ENCODE results near the gene CEP112.

DNA sequence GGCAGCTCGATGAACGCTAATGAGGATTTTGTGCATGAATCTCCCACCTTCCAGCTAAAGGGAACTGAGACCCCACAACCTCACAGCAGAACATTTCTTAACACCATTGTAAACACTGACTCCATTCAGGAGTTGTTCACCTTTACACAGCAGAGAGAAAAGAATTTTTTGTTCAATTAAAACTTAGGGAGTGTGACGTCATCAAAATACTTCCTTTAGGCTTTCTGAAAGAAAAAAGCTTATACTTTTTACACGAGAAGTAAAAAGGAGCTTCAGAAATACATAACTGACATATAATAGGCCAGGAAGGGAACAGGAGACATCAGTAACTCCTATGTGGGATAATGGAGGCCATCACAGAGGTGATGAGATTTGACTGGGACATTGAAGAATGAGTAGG, 532.4 kb downstream of the CEP112 start:
- TF ChIP-seq POLR2AphosphoS5 (IDR thresholded peaks at IDR 0.05; ENCODE audit: low read depth, low read length), result no peak
- TF ChIP-seq, protein P1, sequence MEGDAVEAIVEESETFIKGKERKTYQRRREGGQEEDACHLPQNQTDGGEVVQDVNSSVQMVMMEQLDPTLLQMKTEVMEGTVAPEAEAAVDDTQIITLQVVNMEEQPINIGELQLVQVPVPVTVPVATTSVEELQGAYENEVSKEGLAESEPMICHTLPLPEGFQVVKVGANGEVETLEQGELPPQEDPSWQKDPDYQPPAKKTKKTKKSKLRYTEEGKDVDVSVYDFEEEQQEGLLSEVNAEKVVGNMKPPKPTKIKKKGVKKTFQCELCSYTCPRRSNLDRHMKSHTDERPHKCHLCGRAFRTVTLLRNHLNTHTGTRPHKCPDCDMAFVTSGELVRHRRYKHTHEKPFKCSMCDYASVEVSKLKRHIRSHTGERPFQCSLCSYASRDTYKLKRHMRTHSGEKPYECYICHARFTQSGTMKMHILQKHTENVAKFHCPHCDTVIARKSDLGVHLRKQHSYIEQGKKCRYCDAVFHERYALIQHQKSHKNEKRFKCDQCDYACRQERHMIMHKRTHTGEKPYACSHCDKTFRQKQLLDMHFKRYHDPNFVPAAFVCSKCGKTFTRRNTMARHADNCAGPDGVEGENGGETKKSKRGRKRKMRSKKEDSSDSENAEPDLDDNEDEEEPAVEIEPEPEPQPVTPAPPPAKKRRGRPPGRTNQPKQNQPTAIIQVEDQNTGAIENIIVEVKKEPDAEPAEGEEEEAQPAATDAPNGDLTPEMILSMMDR (IDR thresholded peaks at IDR 0.05), result no peak
